NOMO-1 treated with DMSO at 0.1 percent for 48 hours (cell line): ENCODE results near the gene KCP.

Source experiments
- DNase-seq: peaks from one replicate; lab custom pipeline; 2025; ENCODE audit not compliant: unreplicated experiment; lab: John Stamatoyannopoulos, UW

The KCP gene

DNA sequence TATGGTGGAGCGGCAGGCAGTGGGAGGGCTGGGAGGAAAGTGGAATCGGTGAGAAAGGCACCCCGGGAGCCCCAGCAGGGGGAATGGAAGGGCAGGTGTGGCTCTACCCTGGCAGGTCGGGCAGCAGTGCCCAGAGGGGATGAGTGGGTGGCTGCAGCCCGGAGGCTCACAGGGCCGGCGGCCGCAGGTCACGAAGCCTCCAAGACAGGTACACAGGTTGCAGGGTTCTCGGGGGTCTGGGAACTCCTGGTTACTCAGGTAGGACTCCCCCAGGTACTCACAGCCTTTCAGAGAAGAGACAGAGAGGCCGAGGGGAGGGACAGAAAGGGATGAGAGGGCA, 21.8 kb downstream of the KCP start:
- DNase-seq: no peak

- no peak for DNase-seq
These were observed 22.3 kb downstream of the KCP start for GRCh38 chr7:128888039-128888755.

DNA sequence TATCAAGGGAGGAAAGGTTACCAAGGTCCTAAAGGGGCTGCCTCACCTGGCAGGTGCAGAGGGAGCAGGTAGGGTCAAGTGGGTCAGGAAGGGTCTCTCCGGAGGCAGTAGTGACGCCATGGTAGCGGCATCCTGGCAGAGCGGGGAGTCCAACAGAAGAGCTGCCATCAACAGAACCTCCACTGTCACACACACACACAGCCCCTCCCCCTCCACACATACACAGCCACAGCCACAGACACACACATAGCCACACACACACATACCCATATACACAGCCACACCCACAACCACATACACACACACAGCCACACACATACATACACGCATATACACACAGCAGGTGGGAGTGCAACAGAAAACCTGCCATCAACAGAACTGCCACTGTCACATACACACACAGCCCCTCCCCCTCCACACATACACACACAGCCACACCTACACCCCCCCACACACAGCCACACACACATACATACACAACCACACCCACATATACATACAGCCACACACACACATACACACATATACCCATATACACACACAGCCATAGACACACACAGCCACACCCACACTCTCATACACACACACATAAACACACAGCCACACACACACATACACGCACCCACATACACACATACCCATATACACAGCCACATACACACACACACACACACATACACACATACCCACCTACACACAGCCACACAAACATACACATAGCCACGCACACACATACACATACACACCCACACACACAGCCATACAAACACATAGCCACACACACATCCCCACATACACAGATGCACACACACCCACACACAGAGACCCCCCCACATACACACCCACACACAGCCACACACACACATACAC, 23.1 kb downstream of the KCP start:
- DNase-seq: no peak

DNA sequence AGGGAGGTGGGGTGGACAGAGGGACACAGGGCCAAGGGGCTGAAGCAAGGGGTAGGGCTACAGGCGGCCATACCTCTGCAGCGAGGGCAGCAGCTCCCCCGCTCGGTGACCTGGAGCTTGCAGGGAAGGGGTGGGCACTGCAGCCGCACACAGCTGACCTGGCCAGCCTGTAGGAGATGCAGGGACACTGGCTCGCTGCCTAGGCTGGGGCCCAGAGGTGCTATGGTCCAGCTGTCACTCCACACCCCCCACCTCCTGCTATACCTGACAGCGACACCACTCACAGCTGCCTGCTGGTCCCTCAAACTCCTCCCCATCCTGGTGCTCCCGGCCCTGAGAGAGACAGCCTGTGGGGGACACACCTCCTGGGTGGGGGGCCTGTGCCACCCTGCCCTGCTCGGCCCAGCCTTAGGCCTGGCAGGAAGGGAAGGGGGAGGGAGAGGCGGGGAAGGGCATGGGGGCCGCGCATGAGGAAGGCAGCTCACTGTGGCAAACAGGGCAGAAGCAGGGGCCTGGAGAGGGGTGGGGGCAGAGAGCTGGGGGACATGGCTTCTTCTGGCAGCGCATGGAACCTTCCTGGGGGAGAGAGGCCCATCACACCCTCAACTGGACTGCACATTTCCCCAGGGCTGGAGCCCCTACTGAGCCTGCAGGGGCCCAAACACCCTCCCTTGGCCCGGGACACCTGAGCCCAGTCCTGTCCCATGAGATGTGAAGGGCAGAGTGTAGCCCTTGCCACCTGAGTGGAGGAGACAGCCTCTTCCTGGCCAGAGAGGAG, 23.9 kb downstream of the KCP start:
- no peak for DNase-seq

- DNase-seq: no peak
These were observed 24.9 kb downstream of the KCP start for GRCh38 chr7:128885370-128886187.

GRCh38 chr7:128884561-128885369, 25.7 kb downstream of the KCP start:
- no peak for DNase-seq

DNA sequence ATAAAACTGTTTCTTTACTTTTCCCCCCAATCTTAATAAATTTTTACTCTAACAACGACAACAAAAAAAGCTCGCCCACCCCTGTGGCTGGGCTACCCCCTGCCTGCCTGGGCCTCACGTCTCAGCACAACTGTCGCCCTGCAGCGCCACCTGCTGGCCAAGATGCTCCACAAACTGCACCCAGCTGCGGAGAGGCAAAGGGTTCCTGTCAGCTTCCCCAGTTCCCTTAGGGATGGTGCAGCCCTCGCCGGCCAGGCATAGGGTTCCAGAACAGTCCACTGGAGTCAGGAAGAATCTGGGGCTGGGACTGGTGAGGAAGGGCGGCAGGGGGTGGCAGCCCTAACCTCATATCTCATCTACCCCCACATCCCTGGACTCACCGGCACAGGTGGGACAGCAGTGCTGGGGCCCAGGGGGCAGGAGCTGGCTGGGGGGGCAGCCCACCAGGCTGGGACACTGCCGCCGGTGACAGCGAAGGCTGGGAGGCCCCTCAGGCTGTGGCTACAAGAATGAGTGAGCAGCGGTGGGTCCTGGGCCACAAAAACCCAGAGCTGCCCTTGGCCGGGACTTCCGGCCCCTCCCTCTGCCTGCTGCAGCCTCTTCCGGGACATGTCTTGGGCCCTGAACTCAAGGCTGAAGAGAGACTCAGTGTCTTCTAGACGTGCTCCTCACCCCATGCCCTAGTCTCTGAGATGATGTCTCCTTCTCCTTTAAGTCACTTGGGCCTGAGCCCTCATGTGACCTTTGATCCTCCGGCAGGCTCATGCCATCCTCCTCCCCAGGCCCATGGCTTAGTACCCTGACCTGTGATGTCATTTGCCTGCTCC, 26.7 kb downstream of the KCP start:
- peak; percentile 23 for DNase-seq

GRCh38 chr7:128882134-128882533, 28.4 kb downstream of the KCP start:
- no peak for DNase-seq

- DNase-seq: no peak
These were observed 28.9 kb downstream of the KCP start for GRCh38 chr7:128881458-128882125.

- no peak for DNase-seq
These were observed 29.6 kb downstream of the KCP start for GRCh38 chr7:128880791-128881457.

DNA sequence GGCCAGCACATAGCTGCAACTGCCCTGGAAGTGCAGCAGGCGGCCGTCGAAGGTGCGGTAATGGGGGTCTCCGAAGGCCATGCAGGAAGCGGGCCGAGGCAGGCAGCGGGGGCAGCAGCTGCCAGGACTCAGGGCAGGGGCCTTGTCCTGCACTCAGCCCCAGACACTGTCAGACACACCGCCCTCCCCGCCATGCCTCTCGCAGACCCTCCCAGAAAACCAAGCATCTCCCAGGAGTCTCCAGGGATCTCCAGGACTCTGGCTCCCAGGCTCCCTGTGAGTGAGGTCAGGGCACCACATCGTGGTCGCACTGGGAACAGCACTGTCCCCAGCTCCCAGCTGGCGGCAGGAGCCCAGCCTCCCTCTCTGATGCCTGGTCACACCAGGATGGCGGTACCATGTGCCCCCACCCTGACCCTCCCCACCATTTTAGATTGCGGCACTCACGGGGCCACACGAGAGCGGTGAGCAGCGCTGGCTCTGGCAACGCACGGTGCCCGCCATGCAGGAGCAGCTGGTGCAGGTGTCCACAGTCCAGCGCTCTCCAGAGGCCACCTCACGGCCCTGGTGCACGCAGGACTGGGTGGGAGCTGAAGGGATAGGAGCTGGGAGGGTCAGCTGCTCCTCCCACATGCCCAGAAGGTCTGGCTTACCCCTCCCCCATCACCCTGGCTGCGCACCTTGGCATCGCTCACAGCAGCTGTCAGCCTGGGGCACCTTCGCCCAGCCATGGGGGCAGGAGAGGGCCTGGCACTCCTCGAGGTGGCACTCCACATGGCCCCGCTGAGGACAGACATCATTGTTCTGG, 30.4 kb downstream of the KCP start:
- no peak for DNase-seq

- DNase-seq: no peak
These were observed 31.0 kb downstream of the KCP start for GRCh38 chr7:128879461-128879938.

DNA sequence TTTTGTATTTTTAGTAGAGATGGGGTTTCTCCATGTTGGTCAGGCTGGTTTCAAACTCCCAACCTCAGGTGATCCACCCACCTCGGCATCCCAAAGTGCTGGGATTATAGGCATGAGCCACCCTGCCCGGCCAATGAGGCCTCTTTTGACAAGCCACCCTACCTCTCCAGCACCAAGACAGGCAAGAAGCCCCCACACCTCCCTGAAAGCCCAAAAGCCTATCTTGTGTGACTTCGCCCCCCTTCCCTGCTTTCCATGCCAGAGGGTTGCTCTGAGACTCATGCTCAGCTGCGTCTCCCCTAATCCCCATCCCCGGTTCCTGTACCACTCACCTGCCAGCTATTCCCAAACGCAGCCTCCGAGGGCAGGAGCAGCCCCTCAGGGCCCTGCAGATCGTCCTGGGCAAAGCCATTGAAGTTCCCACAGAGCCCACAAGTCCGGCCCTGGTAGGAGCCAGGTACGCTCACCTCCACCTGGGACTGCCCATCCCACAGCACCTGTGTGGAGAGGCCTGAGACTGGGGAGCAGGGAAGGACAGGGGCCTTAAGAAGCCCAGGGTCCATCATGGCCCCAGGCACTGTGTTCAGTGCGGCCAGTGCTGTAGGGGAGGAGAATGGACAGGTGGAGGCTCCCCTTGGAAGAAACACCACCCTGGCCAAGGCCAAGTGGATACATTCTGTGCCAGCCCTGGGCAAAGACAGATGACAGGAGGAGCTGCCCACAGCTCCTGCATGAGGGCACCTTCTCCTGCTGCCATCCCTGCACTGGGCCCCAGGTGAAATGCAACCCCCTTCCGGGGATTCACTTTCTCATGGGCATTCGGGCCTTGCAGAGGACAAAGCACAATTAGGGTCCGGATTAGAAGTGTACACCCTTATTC, 32.0 kb downstream of the KCP start:
- no peak for DNase-seq

DNA sequence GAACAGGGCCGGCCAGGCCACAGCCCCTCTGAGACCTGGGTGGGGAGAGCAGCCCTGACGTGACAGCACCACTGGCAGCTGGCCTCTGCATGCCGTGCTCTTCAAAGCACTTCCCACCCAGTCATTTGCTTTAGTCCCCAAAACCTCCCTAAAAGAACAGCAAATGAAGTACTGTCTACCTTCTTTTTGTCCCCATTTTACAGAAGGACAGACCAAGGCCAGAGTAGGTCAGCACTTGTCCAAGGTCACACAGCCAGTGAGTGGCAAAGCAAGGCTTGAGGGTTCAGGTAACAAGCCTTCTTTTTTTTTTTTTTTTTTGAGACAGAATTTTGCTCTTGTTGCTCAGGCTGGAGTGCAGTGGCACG, 32.8 kb downstream of the KCP start:
- no peak for DNase-seq

DNA sequence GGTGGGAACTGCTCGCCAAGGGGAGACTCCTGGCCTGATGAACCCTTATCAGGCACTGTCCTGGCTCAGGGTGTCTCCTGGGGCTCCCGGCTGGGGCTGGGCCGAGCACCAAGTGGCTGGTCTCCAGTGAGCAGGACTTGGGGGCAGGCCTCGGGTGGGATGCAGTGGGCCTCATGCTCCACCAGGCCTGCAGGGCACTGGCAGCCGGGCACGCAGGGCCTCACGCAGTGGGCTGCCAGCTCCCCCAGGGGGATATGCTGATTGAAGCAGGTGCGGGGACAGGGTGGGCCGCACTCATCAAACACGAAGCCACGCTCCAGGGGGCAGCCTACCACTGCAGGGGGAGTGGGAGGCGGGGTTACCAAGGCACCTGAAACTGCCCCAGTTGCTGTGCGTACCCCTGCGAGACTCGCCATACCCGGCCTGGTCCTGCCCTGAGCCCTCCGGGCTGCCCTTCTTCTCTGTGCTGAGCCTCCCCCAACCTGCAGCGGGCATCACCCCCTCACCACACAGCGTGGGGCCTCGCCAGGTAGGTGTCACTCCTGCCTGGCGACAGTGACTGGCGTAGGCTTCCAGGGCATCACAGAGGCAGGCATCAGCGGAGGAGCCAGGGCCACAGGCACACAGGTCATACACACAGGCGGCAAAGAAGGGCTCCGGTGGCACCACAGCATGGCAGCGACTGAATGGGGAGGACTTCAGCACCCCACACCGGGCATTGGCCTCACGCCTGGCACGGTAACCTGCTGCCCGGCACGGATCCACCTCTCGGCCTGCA, 33.3 kb downstream of the KCP start:
- no peak for DNase-seq

DNA sequence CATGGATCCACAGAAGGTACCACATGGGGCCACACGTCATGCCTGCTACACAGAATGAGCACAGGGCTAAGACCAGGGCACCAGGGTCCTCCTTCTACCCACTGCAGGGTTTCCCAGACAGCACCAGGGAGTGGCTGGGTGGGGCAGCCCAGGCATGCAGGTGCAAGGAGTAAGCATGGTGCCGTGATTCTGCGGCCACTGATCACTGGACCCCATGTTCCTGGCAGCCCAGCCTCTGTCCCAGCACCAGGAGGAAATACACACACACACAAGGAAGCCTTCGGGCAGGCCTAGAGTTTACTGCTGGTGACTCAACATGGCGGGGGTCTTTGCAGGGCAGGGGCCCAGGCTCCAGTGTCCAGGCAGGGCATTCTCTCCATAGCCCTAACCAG, 33.9 kb downstream of the KCP start:
- DNase-seq: no peak
